HG03066 (cell line): ENCODE results near the gene KCNK10.

Experiments used
- ATAC-seq: cut with Tn5 transposase; IDR thresholded peaks from one replicate; pipeline ENCODE4 v1.9.1; 2021; ENCODE audit warnings: low read depth; ENCODE audit not compliant: unreplicated experiment

The KCNK10 gene

GRCh38 chr14:88323086-88323522 is at the start of gene KCNK10:
Gene KCNK10 (minus strand): TSS chr14:88323269. CDS start chr14:88322798, 471 bp downstream.
- ATAC-seq = peak; percentile 34

- no peak for ATAC-seq
These were observed 46.4 kb upstream of the KCNK10 start for GRCh38 chr14:88369496-88369895.

GRCh38 chr14:88364710-88365413 is 41.8 kb upstream of the KCNK10 start:
- no peak for ATAC-seq

GRCh38 chr14:88363644-88364043 is 40.6 kb upstream of the KCNK10 start:
- ATAC-seq = no peak

DNA sequence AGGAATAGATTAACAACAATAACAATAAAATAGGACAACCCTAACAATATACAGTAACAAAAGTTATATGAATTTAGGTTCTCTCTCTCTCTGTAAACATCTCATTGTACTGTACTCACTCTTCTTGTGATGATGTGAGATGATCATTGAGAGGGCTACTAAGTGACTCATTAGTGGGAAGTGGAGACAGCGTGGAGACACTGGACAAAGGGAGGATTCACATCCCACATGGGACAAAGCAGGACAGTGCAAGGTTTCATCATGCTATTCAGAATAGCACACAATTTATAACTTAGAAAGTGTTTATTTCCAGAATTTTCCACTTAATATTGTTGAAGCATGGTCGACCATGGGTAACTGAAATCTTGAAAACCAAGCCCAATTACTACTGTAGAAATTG is 36.4 kb upstream of the KCNK10 start:
- no peak for ATAC-seq

GRCh38 chr14:88354358-88354757 is 31.3 kb upstream of the KCNK10 start:
- ATAC-seq = no peak

- no peak for ATAC-seq
These were observed 29.6 kb upstream of the KCNK10 start for GRCh38 chr14:88352698-88353097.

DNA sequence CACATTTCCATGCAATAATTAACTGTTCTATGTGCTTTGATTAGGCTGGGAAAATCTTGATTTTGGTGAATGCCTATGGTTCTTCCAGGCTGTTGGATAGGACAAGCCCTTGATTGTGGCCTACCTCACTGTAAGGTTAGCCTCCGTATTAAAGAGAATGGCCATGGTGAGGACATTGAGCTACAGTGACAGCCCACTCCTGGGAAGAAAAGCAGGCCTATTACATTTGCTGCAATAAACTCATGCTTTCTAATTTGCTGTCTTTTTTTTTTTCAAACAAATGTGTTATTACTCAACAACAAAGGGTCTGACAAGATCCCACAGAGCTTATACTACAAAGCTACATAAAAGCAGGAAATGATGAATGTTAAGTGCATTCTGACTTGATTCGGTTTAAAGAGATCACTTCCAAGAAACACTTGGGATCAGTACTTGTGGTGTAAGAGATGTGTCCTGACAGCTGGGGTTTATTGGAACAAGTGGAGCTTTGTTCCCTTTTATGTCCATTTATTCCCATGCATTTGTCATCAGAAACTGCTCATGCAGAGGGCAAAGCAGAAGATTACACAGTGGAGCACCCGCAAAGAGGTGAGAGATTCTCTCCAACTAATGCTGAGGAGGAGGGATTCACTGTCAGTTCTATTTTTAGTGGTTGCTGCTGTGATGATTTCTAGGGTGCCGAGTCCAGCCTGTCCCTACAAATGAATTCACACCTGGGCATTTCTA is 29.1 kb upstream of the KCNK10 start:
- no peak for ATAC-seq

DNA sequence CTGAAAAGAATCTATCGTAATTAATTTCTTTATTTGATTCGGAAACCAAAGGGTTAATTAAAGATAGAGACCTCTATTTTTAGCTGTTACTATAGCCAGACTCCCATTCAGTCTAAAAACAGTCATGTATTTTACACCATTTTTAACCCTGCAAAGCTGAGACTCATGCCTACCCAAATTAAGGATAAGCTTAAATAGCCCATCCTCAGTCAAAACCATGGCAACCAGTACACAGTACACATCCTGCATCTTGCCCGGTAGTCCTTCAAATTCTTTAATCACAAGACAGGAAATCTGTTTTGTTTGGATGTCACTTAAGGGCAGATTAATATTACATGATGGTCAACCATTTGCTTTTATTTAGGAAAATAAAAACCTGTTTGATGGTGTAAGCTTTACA is 25.5 kb upstream of the KCNK10 start:
- ATAC-seq = no peak

GRCh38 chr14:88346048-88346639 is 23.1 kb upstream of the KCNK10 start:
- no peak for ATAC-seq

- no peak for ATAC-seq
These were observed 19.9 kb upstream of the KCNK10 start for GRCh38 chr14:88342980-88343379.

GRCh38 chr14:88340357-88340756 is 17.3 kb upstream of the KCNK10 start:
- ATAC-seq = no peak

- ATAC-seq = no peak
These were observed 10.0 kb upstream of the KCNK10 start for GRCh38 chr14:88333036-88333435.

DNA sequence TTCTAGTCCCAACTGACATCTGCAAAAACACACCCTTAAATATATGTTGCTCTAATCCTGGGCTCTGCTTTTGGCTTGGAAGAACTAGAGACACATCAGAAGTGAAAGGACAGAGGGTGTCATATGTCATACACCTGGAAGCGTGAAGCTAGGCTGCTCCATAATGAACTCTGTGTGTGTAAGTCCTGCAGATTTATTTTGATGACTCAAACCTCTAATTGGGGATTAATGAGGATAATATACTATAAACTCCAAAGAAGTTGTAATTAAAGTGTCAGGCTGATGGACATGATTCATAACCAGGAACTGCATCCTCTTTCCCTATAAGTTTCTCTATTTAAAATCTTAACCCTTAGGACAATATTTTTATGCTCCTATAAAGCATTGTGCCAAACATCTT is 4.4 kb upstream of the KCNK10 start:
- no peak for ATAC-seq

- ATAC-seq = no peak
These were observed 3.5 kb upstream of the KCNK10 start for GRCh38 chr14:88326352-88327103.

GRCh38 chr14:88325883-88326282 is 2.8 kb upstream of the KCNK10 start:
- no peak for ATAC-seq

- no peak for ATAC-seq
These were observed 1.9 kb upstream of the KCNK10 start for GRCh38 chr14:88324930-88325329.

- no peak for ATAC-seq
These were observed 1.4 kb upstream of the KCNK10 start for GRCh38 chr14:88324491-88324890.

DNA sequence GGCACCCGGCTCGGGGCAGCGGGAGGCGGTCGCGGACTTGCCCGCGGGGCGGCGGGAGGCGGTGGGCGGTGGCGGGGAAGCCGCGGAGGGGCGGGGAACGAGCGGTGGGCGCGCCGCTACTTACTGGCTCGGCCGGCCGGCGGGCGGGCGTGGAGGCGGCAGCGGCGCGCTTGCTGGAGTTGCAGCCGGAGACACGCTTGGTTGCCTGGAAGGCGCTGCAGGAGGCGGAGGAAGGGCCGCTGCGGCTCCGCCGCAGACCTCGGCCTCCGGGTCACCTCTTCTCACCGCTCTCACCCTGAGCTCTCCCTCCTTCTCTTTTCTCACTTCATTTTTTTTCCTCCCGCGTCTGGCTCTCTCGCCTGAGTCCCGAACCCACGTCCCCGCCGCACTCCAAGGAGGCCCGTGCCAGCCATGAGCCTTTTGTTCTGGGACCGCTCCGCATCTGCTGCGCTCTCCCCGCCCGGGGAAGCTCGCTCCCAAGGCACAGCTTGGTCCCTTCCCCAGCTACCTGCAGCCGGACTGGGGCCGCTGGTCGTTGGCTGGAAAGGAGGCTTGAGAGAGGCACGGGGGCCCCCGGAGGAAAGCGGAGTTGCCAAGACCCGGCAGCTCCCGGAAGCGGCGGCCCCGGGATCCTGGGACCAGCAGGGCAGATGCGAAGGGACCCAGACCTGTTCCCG is 592 bp upstream of the KCNK10 start:
- ATAC-seq = peak; percentile 91

GRCh38 chr14:88322504-88323085 is 474 bp downstream of the KCNK10 start:
- ATAC-seq = no peak
